Gastroesophageal sphincter (tissue), 4 donors: ENCODE results near the gene MAK. TPM values are rescaled to one million over a fixed set of nuclear protein-coding genes. Genes with fewer than 3 reads are reported as not detected.
"Not testable (repeated sequence)": the region's sequence is repeated elsewhere in the genome, so short reads cannot be mapped to it uniquely, and the experiment has no call there.

Experiments used
- ATAC-seq: fragments of 150-250 bp; one replicate; pipeline ENCODE4 v1.9.1; 2016; ENCODE audit warnings: mild to moderate bottlenecking, moderate library complexity
- H3K27ac ChIP-seq, 4 donors: fragments of 200-600 bp; sonication (generic) in 3 of 4; 1 replicate in 3 of 4; 2 replicates in 1 of 4; pipeline ENCODE4 v1.5.1; 2016 to 2019
- H3K27me3 ChIP-seq: fragments of 200-600 bp; sonication (generic); one replicate; pipeline ENCODE4 v1.5.1; 2019
- H3K36me3 ChIP-seq, 2 donors: fragments of 200-600 bp; sonication (generic); one replicate each; pipeline ENCODE4 v1.5.1; 2019; ENCODE audit warnings: control low read depth in 1 of 2
- H3K4me1 ChIP-seq, 3 donors: fragments of 200-600 bp; sonication (generic); 1 replicate in 2 of 3; 2 replicates in 1 of 3; pipeline ENCODE4 v1.5.1; 2016 to 2019; ENCODE audit warnings: control low read depth in 2 of 3
- H3K4me3 ChIP-seq, 2 donors: fragments of 200-600 bp; sonication (generic); one replicate each; pipeline ENCODE4 v1.5.1; 2019; ENCODE audit warnings: mild to moderate bottlenecking in 1 of 2, moderate library complexity in 1 of 2
- H3K9me3 ChIP-seq, 3 donors: fragments of 200-600 bp; sonication (generic); one replicate each; pipeline ENCODE4 v1.5.1; 2017 to 2019; ENCODE audit warnings: control low read depth in 2 of 3
- CTCF ChIP-seq, 4 experiments: fragments of 200-600 bp in 2 of 4; fragments of 450-650 bp in 2 of 4; sonication (generic) in 1 of 4; IDR thresholded peaks; one replicate each; pipeline ENCODE4 v1.5.1; 2017 to 2019; ENCODE audit warnings: antibody characterized with exemption in 4 of 4, mild to moderate bottlenecking in 2 of 4, moderate library complexity in 2 of 4
- EP300 ChIP-seq: sonication (generic); formaldehyde crosslinking; IDR thresholded peaks from one replicate; pipeline ENCODE4 v1.6.1; 2017; ENCODE audit warnings: antibody characterized with exemption, mild to moderate bottlenecking
- POLR2A ChIP-seq, 2 donors: fragments of 450-650 bp; IDR thresholded peaks; one replicate each; pipeline ENCODE4 v1.6.1; 2017; ENCODE audit warnings: antibody characterized with exemption in 2 of 2, mild to moderate bottlenecking in 2 of 2, moderate library complexity in 1 of 2
- POLR2AphosphoS5 ChIP-seq: sonication (generic); formaldehyde crosslinking; IDR thresholded peaks from one replicate; pipeline ENCODE4 v1.6.1; 2017; ENCODE audit warnings: antibody characterized with exemption
- WGBS, 2 donors: methylation state at CpG; one replicate each; pipeline ENCODE4 v1.1.5; 2018; ENCODE audit warnings: low coverage in 1 of 2; 5-methylcytosine and 5-hydroxymethylcytosine counted together
- total RNA-seq, 4 donors: library from RNA; depleted of rRNA; stranded (reverse); fragments of >200 nt; gene quantifications; one replicate each; pipeline ENCODE4 v1.1.0, GENCODE V29; 2016

Gene MAK
- total RNA-seq, 4 donors from 2014 or later, result 0.07 to 0.67 TPM; not detected in 2

DNA sequence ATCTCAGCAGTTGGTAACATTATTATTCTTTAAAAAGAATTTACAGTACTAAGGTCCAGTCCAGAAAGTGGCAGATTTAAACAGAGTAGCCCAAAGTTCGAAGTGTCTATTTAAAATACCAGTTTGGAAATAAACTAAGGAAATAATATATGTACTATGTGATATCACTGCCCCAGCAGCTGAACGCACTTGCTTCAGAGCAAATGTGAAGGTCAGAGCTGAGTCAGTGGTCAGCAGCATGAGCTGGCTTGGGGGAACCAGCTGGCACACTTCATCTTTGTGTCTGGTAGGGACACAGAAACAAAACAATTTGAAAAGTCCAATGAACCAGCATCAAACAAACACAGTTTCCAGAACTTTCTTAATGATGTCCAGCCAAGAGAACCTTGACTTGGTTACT lies 75.3 kb downstream of the MAK start:
- no peak overlapping the region for H3K4me3 ChIP-seq
- no peak for ATAC-seq
- TF ChIP-seq POLR2AphosphoS5 (no peak), EP300 (no peak), POLR2A (IDR thresholded peaks at IDR 0.05) (no peak), CTCF (IDR thresholded peaks at IDR 0.05) (no peak)
- 37 to 84% methylated on average over 2 of the region's 2 CpGs for WGBS, 2 donors
- no peak overlapping the region for H3K27ac ChIP-seq
- no peaks in the 10 kb centered on the region for H3K27me3 ChIP-seq
- H3K9me3 ChIP-seq, result no peaks in the 10 kb centered on the region
- peaks cover 0 to 22% of the 10 kb centered on the region in 2 donors for H3K36me3 ChIP-seq
- H3K4me1 ChIP-seq, result peaks cover 0 to 15% (median 0%) of the 10 kb centered on the region in 3 donors

DNA sequence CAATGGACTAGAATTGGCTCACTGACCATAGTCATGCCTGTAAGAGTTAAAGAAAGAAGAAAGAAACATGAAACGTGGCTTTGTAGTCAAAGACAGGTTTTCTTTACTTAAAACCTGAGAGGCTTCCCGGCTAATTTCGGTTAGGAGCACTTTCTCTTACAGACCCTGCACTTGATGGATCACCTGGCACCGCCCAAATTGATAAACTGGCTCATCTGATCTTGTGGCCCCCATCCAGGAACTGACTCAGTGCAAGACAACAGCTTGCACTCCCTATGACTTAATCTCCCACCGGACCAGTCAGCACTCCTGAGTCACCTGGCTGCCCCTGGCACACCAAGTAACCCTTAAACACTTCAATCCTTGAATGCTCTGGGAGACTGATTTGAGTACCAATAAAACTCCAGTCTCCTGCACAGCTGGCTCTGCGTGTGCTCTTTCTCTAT lies 78.4 kb downstream of the MAK start:
- Histone ChIP-seq H3K4me3 (no peak overlapping the region), H3K36me3 (peaks cover 0 to 53% of the 10 kb centered on the region in 2 donors), H3K27me3 (no peaks in the 10 kb centered on the region), H3K27ac (no peak overlapping the region), H3K4me1 (peaks cover 0 to 15% (median 0%) of the 10 kb centered on the region in 3 donors), H3K9me3 (no peaks in the 10 kb centered on the region)
- 48 to 55% methylated on average over 3 to 6 of the region's 6 CpGs for WGBS, 2 donors
- peak; percentile 11 for TF ChIP-seq POLR2AphosphoS5
- no peak for TF ChIP-seq EP300
- ATAC-seq, result peak; percentile 25

DNA sequence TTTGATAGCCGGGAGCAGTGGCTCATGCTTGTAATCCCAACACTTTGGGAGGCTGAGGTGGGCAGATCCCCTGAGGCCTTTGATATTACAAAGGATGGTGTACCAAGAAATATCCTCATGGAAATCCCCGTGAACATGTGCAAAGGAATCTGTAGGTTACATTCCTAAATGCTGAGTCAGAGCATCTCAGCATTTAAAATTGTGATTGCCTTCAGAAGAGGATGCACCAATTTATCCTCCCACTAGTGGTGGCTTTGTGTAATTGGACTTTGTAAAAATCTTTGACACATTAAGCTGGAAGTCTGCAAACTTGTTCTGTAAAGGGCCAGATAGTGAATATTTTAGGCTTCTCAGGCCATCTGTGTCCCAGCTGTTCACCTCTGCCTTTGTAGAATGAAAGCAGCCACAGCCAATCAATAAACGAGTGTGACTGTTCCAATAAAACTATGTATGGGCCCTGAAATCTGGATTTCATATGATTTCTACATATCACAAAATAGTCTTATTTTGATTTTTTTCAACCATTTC lies 79.0 kb downstream of the MAK start:
- ATAC-seq, result no peak
- 41 to 51% methylated on average over 2 to 3 of the region's 3 CpGs for WGBS, 2 donors
- H3K36me3 ChIP-seq, result peaks cover 0 to 58% of the 10 kb centered on the region in 2 donors

DNA sequence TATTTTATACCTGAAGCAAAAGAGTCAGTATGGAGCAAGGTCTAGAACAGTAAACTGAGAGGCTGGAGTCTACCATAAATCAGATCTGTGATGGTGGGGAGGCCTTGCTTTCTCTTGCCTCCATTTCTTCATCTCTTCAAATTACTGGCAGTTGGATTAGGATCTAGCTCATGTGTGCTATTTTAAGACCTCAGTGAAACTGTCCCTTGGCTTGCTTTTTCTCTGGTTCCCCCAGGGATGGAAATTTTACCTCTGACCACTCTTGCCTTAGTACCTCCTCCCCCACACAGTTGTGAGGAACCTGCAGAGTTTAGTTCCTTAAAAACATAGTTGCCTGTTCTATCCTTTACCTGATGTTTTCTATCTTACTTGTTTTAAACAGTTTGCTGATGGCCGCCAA lies 82.3 kb downstream of the MAK start:
- Histone ChIP-seq H3K9me3 (no peaks in the 10 kb centered on the region), H3K4me1 (peaks cover 0 to 16% (median 0%) of the 10 kb centered on the region in 3 donors), H3K27ac (no peak overlapping the region), H3K4me3 (no peak overlapping the region), H3K27me3 (no peaks in the 10 kb centered on the region), H3K36me3 (peaks cover 0 to 88% of the 10 kb centered on the region in 2 donors)
- no peak for ATAC-seq
- TF ChIP-seq CTCF (IDR thresholded peaks at IDR 0.05), result no peak
- TF ChIP-seq POLR2A (IDR thresholded peaks at IDR 0.05), result no peak
- TF ChIP-seq EP300, result no peak
- TF ChIP-seq POLR2AphosphoS5, result no peak
- WGBS, 2 donors, result 94 to 100% methylated on average over 1 of the region's 1 CpG

More for the DNA sequence above, 79.0 kb downstream of the MAK start:
- Histone ChIP-seq H3K27me3 (no peaks in the 10 kb centered on the region), H3K27ac (no peak overlapping the region), H3K4me1 (peaks cover 0 to 15% (median 0%) of the 10 kb centered on the region in 3 donors), H3K9me3 (no peaks in the 10 kb centered on the region), H3K4me3 (no peak overlapping the region)
- TF ChIP-seq POLR2AphosphoS5 (no peak), POLR2A (IDR thresholded peaks at IDR 0.05) (no peak), CTCF (IDR thresholded peaks at IDR 0.05) (peak; percentile 10 to 41 (median 37))

DNA sequence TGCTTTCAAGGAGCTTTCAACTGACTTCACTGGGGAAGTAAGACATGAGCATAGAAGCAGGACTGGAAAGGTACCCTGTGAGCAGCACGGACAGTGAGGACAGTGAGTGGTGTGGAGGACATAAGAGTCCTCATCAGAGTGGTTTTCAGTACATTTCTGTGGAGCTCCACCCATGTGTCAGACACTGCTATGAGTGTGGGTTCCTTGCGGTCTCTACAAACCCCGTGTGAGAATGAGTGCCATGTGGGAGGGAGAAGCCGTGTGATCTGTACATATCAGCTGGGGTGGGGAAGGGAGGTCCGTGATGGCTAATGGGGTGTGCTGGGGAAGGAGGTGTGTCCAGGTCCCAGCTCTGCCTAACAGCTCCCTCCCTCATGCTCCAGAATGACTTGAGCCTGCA lies 86.6 kb downstream of the MAK start:
- Histone ChIP-seq H3K4me1 (peaks cover 3 to 37% (median 16%) of the 10 kb centered on the region in 3 donors), H3K36me3 (peaks cover 0 to 75% of the 10 kb centered on the region in 2 donors)
- 70 to 80% methylated on average over 1 to 2 of the region's 5 CpGs for WGBS, 2 donors
- H3K4me3 ChIP-seq, H3K27me3 ChIP-seq, H3K27ac ChIP-seq, ATAC-seq, H3K9me3 ChIP-seq: not testable (repeated sequence)

DNA sequence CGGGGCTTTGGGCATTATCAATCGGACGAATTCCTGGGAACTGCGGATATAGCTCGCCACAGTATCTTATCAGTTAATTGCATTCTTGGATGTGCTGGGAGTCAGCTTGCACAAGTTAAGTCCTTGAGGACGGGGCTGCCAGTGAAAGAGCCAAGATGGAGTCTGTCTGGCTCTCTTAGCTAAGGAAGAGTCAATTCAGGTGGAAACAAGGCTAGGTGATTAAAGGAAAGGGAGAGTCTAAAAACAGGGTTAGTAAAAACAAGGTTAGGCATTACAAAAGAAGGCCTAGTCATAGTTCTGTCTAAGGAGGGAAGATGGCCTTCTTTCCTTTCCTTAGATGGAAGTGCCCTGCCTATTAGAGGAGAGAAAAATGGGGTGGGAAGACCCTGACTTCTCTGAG lies 87.8 kb downstream of the MAK start:
- H3K4me3 ChIP-seq, H3K27me3 ChIP-seq, H3K27ac ChIP-seq, H3K9me3 ChIP-seq, ATAC-seq: not testable (repeated sequence)
- Histone ChIP-seq H3K4me1 (peaks cover 3 to 40% (median 16%) of the 10 kb centered on the region in 3 donors), H3K36me3 (peaks cover 0 to 64% of the 10 kb centered on the region in 2 donors)
- WGBS, 2 donors, result 65 to 74% methylated on average over 6 of the region's 6 CpGs
